Measurements from ENCODE around the gene INPP5E. TPM values are rescaled to one million over a fixed set of nuclear protein-coding genes. Genes with fewer than 3 reads are reported as not detected.

Gene INPP5E
- total RNA-seq, 1 donor from 2014 or later: 23.6 TPM

GRCh38 chr9:136465500-136466154 is 26.0 kb upstream of the INPP5E start:
- Mint-ChIP-seq H3K9me3 (ENCODE audit: unreplicated experiment) (no peaks in the 10 kb centered on the region), H3K36me3 (ENCODE audit: low read depth, unreplicated experiment) (peaks cover 31% of the 10 kb centered on the region), H3K4me1 (ENCODE audit: unreplicated experiment) (no peaks in the 10 kb centered on the region), H3K27ac (ENCODE audit: unreplicated experiment) (no peak overlapping the region), H3K4me3 (ENCODE audit: unreplicated experiment) (no peak overlapping the region), H3K27me3 (ENCODE audit: unreplicated experiment) (no peaks in the 10 kb centered on the region)
- DNase-seq (ENCODE audit: low spot score): no peak
- no peak for TF ChIP-seq CTCF (IDR thresholded peaks at IDR 0.05; ENCODE audit: unreplicated experiment)

- H3K27ac Mint-ChIP-seq (ENCODE audit: unreplicated experiment): peak overlapping the region; percentile 42
- DNase-seq (ENCODE audit: low spot score): no peak
- no peak overlapping the region for H3K4me3 Mint-ChIP-seq (ENCODE audit: unreplicated experiment)
- no peak for TF ChIP-seq CTCF (IDR thresholded peaks at IDR 0.05; ENCODE audit: unreplicated experiment)
- peaks cover 32% of the 10 kb centered on the region for H3K36me3 Mint-ChIP-seq (ENCODE audit: low read depth, unreplicated experiment)
- no peaks in the 10 kb centered on the region for H3K4me1 Mint-ChIP-seq (ENCODE audit: unreplicated experiment)
- no peaks in the 10 kb centered on the region for H3K9me3 Mint-ChIP-seq (ENCODE audit: unreplicated experiment)
- H3K27me3 Mint-ChIP-seq (ENCODE audit: unreplicated experiment): no peaks in the 10 kb centered on the region
Measured at GRCh38 chr9:136464241-136464640, 24.6 kb upstream of the INPP5E start.

- TF ChIP-seq CTCF (IDR thresholded peaks at IDR 0.05; ENCODE audit: unreplicated experiment): no peak
- Mint-ChIP-seq H3K9me3 (ENCODE audit: unreplicated experiment) (no peaks in the 10 kb centered on the region), H3K4me3 (ENCODE audit: unreplicated experiment) (no peak overlapping the region), H3K27ac (ENCODE audit: unreplicated experiment) (no peak overlapping the region), H3K27me3 (ENCODE audit: unreplicated experiment) (no peaks in the 10 kb centered on the region), H3K36me3 (ENCODE audit: low read depth, unreplicated experiment) (peaks cover 38% of the 10 kb centered on the region), H3K4me1 (ENCODE audit: unreplicated experiment) (no peaks in the 10 kb centered on the region)
- DNase-seq (ENCODE audit: low spot score): no peak
Measured at GRCh38 chr9:136463578-136463977, 23.9 kb upstream of the INPP5E start.

GRCh38 chr9:136462664-136463063 is 23.0 kb upstream of the INPP5E start:
- H3K36me3 Mint-ChIP-seq (ENCODE audit: low read depth, unreplicated experiment): peaks cover 46% of the 10 kb centered on the region
- H3K4me3 Mint-ChIP-seq (ENCODE audit: unreplicated experiment): no peak overlapping the region
- no peaks in the 10 kb centered on the region for H3K27me3 Mint-ChIP-seq (ENCODE audit: unreplicated experiment)
- no peaks in the 10 kb centered on the region for H3K4me1 Mint-ChIP-seq (ENCODE audit: unreplicated experiment)
- no peak overlapping the region for H3K27ac Mint-ChIP-seq (ENCODE audit: unreplicated experiment)
- no peak for DNase-seq (ENCODE audit: low spot score)
- no peaks in the 10 kb centered on the region for H3K9me3 Mint-ChIP-seq (ENCODE audit: unreplicated experiment)
- TF ChIP-seq CTCF (IDR thresholded peaks at IDR 0.05; ENCODE audit: unreplicated experiment): no peak

DNA sequence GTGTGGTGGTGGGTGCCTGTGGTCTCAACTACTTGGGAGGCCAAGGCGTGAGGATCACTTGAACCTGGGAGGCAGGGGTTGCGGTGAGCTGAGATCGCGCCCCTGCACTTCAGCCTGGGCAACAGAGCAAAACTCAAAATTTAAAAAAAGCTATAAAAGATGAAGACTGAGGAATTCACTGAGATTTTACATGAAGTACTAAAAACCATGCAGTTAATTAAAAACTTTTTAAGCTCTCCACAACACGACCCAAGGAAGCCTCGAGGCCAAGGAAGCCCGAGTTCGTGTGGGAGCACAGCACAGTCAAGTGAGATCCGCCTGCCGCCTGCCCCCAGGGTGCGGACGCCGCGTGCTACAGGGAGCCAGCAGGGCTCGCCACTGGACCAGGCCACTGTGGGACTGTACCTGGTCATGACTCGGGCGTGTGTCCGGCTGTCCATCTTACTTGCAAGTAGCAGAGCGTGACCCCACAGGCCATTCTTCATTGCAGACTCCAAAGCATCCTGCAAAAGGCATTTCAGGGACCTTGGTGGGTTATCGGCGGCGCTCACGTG is 21.2 kb upstream of the INPP5E start:
- Mint-ChIP-seq H3K27ac (ENCODE audit: unreplicated experiment) (no peak overlapping the region), H3K4me3 (ENCODE audit: unreplicated experiment) (no peak overlapping the region), H3K36me3 (ENCODE audit: low read depth, unreplicated experiment) (peaks cover 47% of the 10 kb centered on the region), H3K9me3 (ENCODE audit: unreplicated experiment) (no peaks in the 10 kb centered on the region), H3K4me1 (ENCODE audit: unreplicated experiment) (no peaks in the 10 kb centered on the region), H3K27me3 (ENCODE audit: unreplicated experiment) (peaks cover 6% of the 10 kb centered on the region)
- TF ChIP-seq CTCF (IDR thresholded peaks at IDR 0.05; ENCODE audit: unreplicated experiment): no peak
- no peak for DNase-seq (ENCODE audit: low spot score)

Measured in endothelial cell (in vitro differentiated cells).